Trophoblast cell (in vitro differentiated cells and primary cell): Measurements from ENCODE around the gene SRSF12.

Source experiments
- DNase-seq, 2 donors: peaks; one replicate each; pipeline ENCODE4 v3.0.0-alpha.2; 2016
- H2AFZ ChIP-seq: 2 replicates; pipeline ENCODE4 v1.6.1; 2013; ENCODE audit warnings: low read length, moderate library complexity, mild to moderate bottlenecking; ENCODE audit not compliant: insufficient read depth, poor library complexity
- H2AK5ac ChIP-seq: 2 replicates; pipeline ENCODE4 v1.6.1; 2013; ENCODE audit warnings: mild to moderate bottlenecking, low read length
- H2BK120ac ChIP-seq: 2 replicates; pipeline ENCODE4 v1.6.1; 2013; ENCODE audit warnings: low read length, mild to moderate bottlenecking, moderate library complexity; ENCODE audit not compliant: insufficient read depth, poor library complexity
- H2BK12ac ChIP-seq: 2 replicates; pipeline ENCODE4 v1.6.1; 2013; ENCODE audit warnings: mild to moderate bottlenecking, low read length, moderate library complexity
- H2BK5ac ChIP-seq: 2 replicates; pipeline ENCODE4 v1.6.1; 2013; ENCODE audit warnings: low read length, low read depth, moderate library complexity, mild to moderate bottlenecking; ENCODE audit not compliant: poor library complexity
- H3K14ac ChIP-seq: 2 replicates; pipeline ENCODE4 v1.6.1; 2013; ENCODE audit warnings: mild to moderate bottlenecking, low read length
- H3K18ac ChIP-seq: 2 replicates; pipeline ENCODE4 v1.6.1; 2013; ENCODE audit warnings: mild to moderate bottlenecking, low read length
- H3K23ac ChIP-seq: 2 replicates; pipeline ENCODE4 v1.6.1; 2013; ENCODE audit warnings: low read length
- H3K27ac ChIP-seq: 2 replicates; pipeline ENCODE4 v1.5.1; 2013; ENCODE audit warnings: low read depth, mild to moderate bottlenecking, inconsistent platforms, low read length, moderate library complexity
- H3K27me3 ChIP-seq: 2 replicates; pipeline ENCODE4 v1.6.1; 2013; ENCODE audit warnings: inconsistent platforms, mild to moderate bottlenecking, low read length, moderate library complexity; ENCODE audit not compliant: insufficient read depth
- H3K36me3 ChIP-seq, 2 experiments: 1 replicate in 1 of 2; 2 replicates in 1 of 2; pipeline ENCODE4 v1.6.1; 2013; ENCODE audit warnings: low read length in 2 of 2, mild to moderate bottlenecking in 2 of 2, moderate library complexity in 1 of 2; ENCODE audit not compliant: insufficient read depth in 2 of 2, control insufficient read depth in 1 of 2
- H3K4ac ChIP-seq: 2 replicates; pipeline ENCODE4 v1.6.1; 2013; ENCODE audit warnings: low read depth, mild to moderate bottlenecking, low read length, moderate library complexity
- H3K4me1 ChIP-seq, 2 experiments: 1 replicate in 1 of 2; 2 replicates in 1 of 2; pipeline ENCODE4 v1.6.1; 2013; ENCODE audit warnings: low read length in 2 of 2, mild to moderate bottlenecking in 2 of 2, moderate library complexity in 1 of 2; ENCODE audit not compliant: insufficient read depth in 2 of 2, control insufficient read depth in 1 of 2
- H3K4me2 ChIP-seq: 2 replicates; pipeline ENCODE4 v1.6.1; 2013; ENCODE audit warnings: inconsistent platforms, mild to moderate bottlenecking, low read length, moderate library complexity
- H3K4me3 ChIP-seq: 2 replicates; pipeline ENCODE4 v1.5.1; 2013; ENCODE audit warnings: mild to moderate bottlenecking, low read depth, low read length, inconsistent platforms
- H3K79me1 ChIP-seq: one replicate; pipeline ENCODE4 v1.6.1; 2013; ENCODE audit warnings: low read length
- H3K79me2 ChIP-seq: 2 replicates; pipeline ENCODE4 v1.6.1; 2013; ENCODE audit warnings: low read length, mild to moderate bottlenecking; ENCODE audit not compliant: control insufficient read depth, insufficient read depth, poor library complexity
- H3K9ac ChIP-seq: 2 replicates; pipeline ENCODE4 v1.6.1; 2013; ENCODE audit warnings: mild to moderate bottlenecking, low read length
- H3K9me3 ChIP-seq: 2 replicates; pipeline ENCODE4 v1.6.1; 2013; ENCODE audit warnings: low read depth, mild to moderate bottlenecking, control low read depth, inconsistent platforms, low read length; ENCODE audit not compliant: insufficient read depth
- H4K12ac ChIP-seq: 2 replicates; pipeline ENCODE4 v1.6.1; 2013; ENCODE audit warnings: low read depth, mild to moderate bottlenecking, low read length, moderate library complexity
- H4K8ac ChIP-seq: 2 replicates; pipeline ENCODE4 v1.6.1; 2013; ENCODE audit warnings: low read depth, mild to moderate bottlenecking, low read length, moderate library complexity
- H4K91ac ChIP-seq: one replicate; pipeline ENCODE4 v1.6.1; 2013; ENCODE audit warnings: low read depth, mild to moderate bottlenecking, low read length, moderate library complexity
- WGBS: extraction: QIAGEN DNeasy Blood & Tissue Kit; methylation state at CpG from one replicate; pipeline ENCODE4 v1.1.7; 2013; ENCODE audit warnings: missing lambda C conversion rate; ENCODE audit not compliant: insufficient read length, insufficient coverage; ENCODE audit errors: extremely low coverage; 5-methylcytosine and 5-hydroxymethylcytosine counted together

Gene SRSF12

GRCh38 chr6:89145091-89145955 lies 27.5 kb upstream of the SRSF12 start:
- no peak overlapping the region for H2BK12ac ChIP-seq
- H3K79me1 ChIP-seq = peaks cover 4% of the 10 kb centered on the region
- H2AK5ac ChIP-seq = no peak overlapping the region
- H3K4me3 ChIP-seq = peak overlapping the region; percentile 83
- H3K18ac ChIP-seq = no peak overlapping the region
- H4K12ac ChIP-seq = no peak overlapping the region
- peaks cover 0 to 6% of the 10 kb centered on the region in 2 experiments for H3K4me1 ChIP-seq
- H3K36me3 ChIP-seq = no peaks in the 10 kb centered on the region
- H3K23ac ChIP-seq = no peak overlapping the region
- no peak overlapping the region for H3K27ac ChIP-seq
- peaks cover 2% of the 10 kb centered on the region for H3K27me3 ChIP-seq
- H3K4me2 ChIP-seq = peak overlapping the region; percentile 100
- DNase-seq = peak in 1 of 2 donors; percentile 18
- no peaks in the 10 kb centered on the region for H3K9me3 ChIP-seq
- H2BK120ac ChIP-seq = no peak overlapping the region
- H3K9ac ChIP-seq = peak overlapping the region; percentile 15
- no peak overlapping the region for H4K91ac ChIP-seq
- peaks cover 2% of the 10 kb centered on the region for H3K79me2 ChIP-seq
- WGBS = no CpG with 5 or more reads among the region's 17 CpGs
- no peak overlapping the region for H3K14ac ChIP-seq
- H4K8ac ChIP-seq = peak overlapping the region; percentile 44
- H3K4ac ChIP-seq = no peak overlapping the region
- no peak overlapping the region for H2AFZ ChIP-seq
- H2BK5ac ChIP-seq = no peak overlapping the region

- H3K4me1 ChIP-seq = peaks cover 0 to 6% of the 10 kb centered on the region in 2 experiments
- no peak for DNase-seq
- no peak overlapping the region for H3K18ac ChIP-seq
- H3K27me3 ChIP-seq = peaks cover 2% of the 10 kb centered on the region
- H3K9me3 ChIP-seq = no peaks in the 10 kb centered on the region
- no peak overlapping the region for H3K14ac ChIP-seq
- no peak overlapping the region for H2BK5ac ChIP-seq
- no peak overlapping the region for H4K12ac ChIP-seq
- no peak overlapping the region for H3K4me2 ChIP-seq
- no peak overlapping the region for H3K23ac ChIP-seq
- no peak overlapping the region for H4K91ac ChIP-seq
- H2BK12ac ChIP-seq = no peak overlapping the region
- no peak overlapping the region for H4K8ac ChIP-seq
- no peak overlapping the region for H2AFZ ChIP-seq
- H3K4ac ChIP-seq = no peak overlapping the region
- WGBS = no CpG with 5 or more reads among the region's 2 CpGs
- no peak overlapping the region for H3K4me3 ChIP-seq
- no peak overlapping the region for H3K27ac ChIP-seq
- no peak overlapping the region for H2AK5ac ChIP-seq
- H3K9ac ChIP-seq = no peak overlapping the region
- peaks cover 4% of the 10 kb centered on the region for H3K79me1 ChIP-seq
- no peak overlapping the region for H2BK120ac ChIP-seq
- peaks cover 2% of the 10 kb centered on the region for H3K79me2 ChIP-seq
- no peaks in the 10 kb centered on the region for H3K36me3 ChIP-seq
Measured at GRCh38 chr6:89144354-89144906, 26.6 kb upstream of the SRSF12 start.

GRCh38 chr6:89140347-89141156 lies 22.7 kb upstream of the SRSF12 start:
- H3K4me2 ChIP-seq = no peak overlapping the region
- H2AFZ ChIP-seq = no peak overlapping the region
- H3K79me1 ChIP-seq = no peaks in the 10 kb centered on the region
- H4K91ac ChIP-seq = no peak overlapping the region
- no peaks in the 10 kb centered on the region for H3K9me3 ChIP-seq
- no peak overlapping the region for H3K18ac ChIP-seq
- DNase-seq = peak; percentile 58 to 82
- no peak overlapping the region for H4K8ac ChIP-seq
- no peak overlapping the region for H3K4ac ChIP-seq
- no peak overlapping the region for H3K23ac ChIP-seq
- no peaks in the 10 kb centered on the region for H3K79me2 ChIP-seq
- no peaks in the 10 kb centered on the region for H3K4me1 ChIP-seq
- H3K14ac ChIP-seq = no peak overlapping the region
- no peak overlapping the region for H3K9ac ChIP-seq
- H2BK12ac ChIP-seq = no peak overlapping the region
- no peak overlapping the region for H2BK5ac ChIP-seq
- WGBS = no CpG with 5 or more reads among the region's 7 CpGs
- H4K12ac ChIP-seq = no peak overlapping the region
- no peaks in the 10 kb centered on the region for H3K36me3 ChIP-seq
- H3K4me3 ChIP-seq = no peak overlapping the region
- H3K27ac ChIP-seq = no peak overlapping the region
- H2BK120ac ChIP-seq = no peak overlapping the region
- H3K27me3 ChIP-seq = no peaks in the 10 kb centered on the region
- H2AK5ac ChIP-seq = no peak overlapping the region

GRCh38 chr6:89139509-89140346 lies 21.9 kb upstream of the SRSF12 start:
- Histone ChIP-seq H3K23ac (no peak overlapping the region), H3K4ac (no peak overlapping the region), H3K79me1 (no peaks in the 10 kb centered on the region), H3K4me1 (no peaks in the 10 kb centered on the region), H2AFZ (no peak overlapping the region), H3K79me2 (no peaks in the 10 kb centered on the region), H3K27me3 (no peaks in the 10 kb centered on the region), H3K14ac (no peak overlapping the region), H4K91ac (no peak overlapping the region), H2AK5ac (no peak overlapping the region), H2BK12ac (no peak overlapping the region), H3K27ac (no peak overlapping the region), H3K18ac (no peak overlapping the region), H3K9ac (no peak overlapping the region), H4K8ac (no peak overlapping the region), H3K4me3 (no peak overlapping the region), H2BK5ac (no peak overlapping the region), H3K9me3 (no peaks in the 10 kb centered on the region), H3K4me2 (no peak overlapping the region), H4K12ac (no peak overlapping the region), H2BK120ac (no peak overlapping the region), H3K36me3 (no peaks in the 10 kb centered on the region)
- DNase-seq = peak; percentile 8 to 44
- WGBS = no CpG with 5 or more reads among the region's 5 CpGs
